GM18909 (cell line): ENCODE results near the gene ITGA6.

Experiments used
- ATAC-seq: cut with Tn5 transposase; IDR thresholded peaks from one replicate; pipeline ENCODE4 v1.9.1; 2021; ENCODE audit warnings: mild to moderate bottlenecking; ENCODE audit not compliant: unreplicated experiment, poor library complexity

ITGA6 gene

DNA sequence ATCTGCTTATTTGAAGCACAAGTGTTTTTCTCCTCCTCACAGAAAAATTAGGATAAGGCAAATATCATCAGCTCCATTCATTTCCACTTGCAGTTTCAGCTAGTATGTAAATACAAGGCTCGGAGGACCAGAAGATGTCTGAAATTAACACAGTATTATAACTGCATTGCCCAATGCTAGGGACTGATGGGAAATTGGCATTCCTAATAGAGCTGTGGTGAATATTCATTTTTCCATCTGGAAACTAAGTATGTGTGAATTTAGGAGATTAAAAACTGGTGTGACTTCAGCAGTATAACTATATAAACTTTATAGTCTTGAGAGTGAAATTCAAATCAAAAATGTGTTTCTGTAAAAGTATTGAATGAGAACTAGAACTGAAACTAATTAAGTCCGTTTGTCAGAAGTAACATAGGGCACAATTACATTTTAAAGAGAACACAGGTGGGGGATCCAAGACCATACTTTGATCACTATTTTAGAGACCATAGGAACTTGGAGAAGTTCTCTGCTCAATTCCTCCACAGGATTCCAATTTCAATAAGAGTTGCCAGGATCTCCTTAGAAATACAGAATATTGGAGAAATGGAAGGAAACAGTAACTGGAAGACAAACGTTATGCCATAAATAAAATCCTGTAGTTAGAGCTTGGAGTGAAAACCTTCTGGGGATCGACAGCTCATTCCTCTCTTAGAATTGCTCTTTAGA lies 12.1 kb upstream of the ITGA6 start:
- ATAC-seq: no peak

DNA sequence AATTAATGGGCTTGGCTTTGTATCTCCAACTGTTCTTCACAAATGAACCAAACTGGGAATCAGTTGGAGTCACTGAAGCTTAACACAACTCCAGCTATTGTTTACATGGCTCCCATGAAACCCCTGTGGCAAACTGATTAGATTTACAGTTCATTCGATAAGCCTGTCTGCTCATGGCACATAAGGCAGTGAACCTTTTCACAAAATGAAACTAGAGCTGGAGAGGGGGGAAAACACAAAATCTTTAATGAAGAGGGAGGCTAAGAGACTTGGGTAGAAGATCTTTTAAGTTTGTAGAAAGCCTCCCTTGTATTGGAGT lies 11.6 kb upstream of the ITGA6 start:
- ATAC-seq: no peak

DNA sequence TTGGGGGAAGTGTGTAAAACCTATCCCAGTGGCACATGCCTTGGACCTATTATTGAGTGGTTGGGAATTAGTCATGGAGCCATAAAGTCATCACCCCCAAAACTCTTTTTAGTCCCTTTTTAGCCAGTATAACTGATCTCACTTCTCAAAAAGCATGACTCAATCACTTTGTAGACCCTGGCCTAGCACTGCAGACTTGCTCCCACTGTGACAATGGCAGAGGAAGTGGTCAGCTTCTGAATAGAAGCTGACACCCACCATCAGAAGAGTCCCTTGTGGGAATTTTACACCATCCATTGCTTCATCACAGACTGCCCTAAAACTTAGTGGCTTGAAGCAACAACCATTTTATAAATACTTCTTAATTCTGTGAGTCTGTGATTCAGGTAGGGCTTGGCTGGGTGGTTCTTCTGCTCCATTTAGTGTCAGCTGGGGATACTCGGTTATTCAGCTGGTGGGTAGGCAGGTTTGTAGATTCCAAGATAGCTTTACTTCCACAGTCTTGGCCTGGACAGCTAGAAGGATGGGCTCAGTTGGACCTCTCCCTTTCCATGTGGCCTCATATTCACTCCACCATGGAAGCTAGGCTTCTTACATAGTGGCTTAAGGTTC lies 10.8 kb upstream of the ITGA6 start:
- no peak for ATAC-seq

DNA sequence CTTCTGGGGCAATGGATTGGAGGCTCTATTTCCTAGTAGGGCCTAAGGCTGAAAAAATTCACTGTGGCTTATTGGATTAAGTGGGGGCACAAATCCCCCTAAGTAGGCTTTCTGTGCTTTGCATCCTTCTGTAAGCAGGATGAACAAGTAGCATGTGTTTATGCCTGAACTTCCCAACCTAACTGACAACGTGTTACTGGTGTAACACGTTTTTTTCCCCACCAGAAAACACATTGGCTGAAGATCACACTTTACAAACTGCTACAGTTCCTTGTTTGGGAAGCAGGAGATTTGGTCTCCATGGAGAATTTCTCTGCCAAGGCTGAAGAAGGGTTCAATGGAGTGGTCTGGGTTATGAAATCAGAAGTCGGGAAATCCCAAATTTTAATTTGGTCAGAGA lies 7.2 kb upstream of the ITGA6 start:
- ATAC-seq: no peak

DNA sequence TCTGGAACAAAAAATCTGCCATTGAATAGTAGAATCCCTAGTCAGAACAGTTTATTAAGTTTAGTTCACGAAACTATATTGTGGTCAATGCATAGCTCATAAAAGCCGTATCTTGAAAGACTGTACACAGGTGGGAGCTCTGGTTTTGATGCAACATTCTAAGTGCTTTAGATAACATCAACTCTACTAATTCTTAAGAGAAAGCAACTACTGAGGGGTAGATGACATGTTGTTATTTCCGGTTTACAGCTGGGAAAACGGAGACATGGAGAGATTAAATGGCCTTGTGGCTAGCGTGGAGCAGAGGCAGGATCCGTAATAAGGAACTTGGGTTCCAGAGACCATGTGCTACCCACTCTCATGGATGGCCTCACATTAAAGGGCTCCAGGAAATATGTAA lies 4.2 kb upstream of the ITGA6 start:
- no peak for ATAC-seq

DNA sequence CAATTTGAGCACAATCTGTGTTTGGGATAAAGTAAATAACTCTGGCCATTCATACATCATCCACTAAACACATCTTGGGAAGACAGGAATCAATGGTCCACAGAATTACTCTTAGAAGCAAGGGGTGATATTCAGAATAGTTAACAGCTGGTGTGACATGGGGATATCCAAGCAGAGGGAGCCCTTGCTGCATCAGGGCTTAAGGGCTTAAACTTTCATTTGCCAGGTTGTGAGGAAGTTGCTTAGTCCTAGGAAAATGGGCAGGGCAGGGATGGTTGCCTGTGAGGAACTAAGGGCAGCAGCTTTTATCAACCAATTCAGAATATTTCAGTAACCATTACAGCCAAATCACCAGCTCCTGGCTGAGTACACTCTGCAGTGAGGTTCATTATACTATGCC lies 2.0 kb upstream of the ITGA6 start:
- no peak for ATAC-seq

DNA sequence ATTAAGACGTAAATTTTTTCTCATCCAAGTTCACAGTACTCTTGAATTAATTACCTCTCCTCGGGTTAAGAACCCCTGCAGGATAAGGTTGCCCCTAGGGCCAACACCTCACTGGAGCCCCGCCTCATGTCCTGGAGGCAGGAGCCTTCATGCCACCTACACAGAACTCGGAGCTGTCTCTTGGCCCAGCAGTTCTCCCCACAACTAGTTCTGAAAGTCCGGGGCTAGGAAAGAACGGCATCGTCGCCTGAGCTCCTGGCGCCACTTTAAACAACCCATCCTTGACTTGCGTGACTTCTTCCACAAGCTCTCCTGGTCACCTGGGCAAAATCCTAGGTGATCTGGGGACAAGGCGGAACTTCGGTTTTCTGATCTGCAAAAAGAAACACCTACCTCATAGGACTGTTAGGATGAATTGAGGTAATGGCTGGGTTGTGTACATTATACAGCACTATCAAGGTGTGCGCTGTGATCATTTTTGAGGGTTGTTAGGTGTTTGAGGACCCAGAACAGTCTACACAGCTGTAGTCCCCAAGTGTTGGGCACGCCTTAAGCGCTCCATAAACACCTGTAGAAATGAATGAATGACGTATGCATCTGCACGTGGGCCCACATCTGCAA lies 641 bp upstream of the ITGA6 start:
- peak; percentile 7 for ATAC-seq

DNA sequence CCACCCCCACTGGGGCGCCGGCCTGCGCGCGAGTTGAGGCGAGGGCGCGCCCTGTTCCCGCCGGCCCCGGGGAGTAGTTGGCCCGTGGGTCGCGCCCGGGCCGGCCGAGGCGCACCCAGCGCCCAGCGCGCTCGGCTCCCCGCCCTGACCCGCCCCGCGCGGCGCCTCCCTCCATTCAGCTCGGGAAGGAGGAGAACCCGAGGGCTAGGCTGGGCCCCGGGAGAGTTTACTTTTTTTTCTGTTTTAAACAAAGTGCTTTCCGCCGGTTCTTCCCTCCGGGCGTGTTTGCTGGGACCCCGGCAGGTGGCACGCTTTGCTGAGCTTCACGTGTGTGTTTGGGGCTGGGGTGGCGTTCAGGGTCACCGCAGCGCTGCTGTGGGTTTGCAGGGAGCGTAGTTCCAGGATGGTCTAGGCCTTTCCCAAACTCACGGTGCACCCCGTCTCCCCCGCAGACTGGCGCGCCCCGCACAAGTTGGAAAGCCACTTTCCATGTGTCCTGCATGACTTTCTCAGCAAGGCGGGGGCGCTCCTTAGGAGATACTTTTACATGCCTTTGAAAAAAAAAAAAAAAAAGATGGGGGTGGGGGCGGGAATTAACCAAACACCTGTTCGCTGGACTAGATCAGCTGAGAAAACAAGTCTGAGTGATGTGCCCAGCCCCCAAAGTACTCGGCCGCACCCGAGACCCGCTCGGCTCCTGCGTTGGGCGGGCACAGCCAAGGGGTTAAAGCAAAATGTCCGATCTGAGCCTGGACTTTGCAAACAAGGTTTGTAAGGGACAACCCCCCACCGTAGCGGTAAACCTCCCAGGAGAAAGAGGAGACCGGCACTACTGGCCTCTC lies 825 bp downstream of the ITGA6 start:
- peak; percentile 47 for ATAC-seq

DNA sequence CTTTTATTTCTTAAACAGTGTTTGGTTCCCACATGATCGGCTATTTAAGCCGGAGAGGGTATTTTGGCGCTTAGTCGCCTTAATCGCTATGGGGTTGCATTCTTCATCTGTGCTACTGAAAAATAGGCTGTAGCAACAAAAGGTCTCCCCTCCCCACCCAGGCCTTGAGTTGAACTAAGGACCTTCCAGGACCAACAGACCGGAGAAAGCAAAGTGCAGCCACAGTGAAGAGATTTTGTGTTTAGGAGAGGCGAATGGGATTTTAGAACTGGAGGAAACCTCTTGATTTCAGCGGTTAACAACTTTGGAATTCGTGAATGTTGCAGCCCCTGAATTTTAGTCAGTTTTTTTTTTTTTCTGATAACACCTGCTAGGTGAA lies 1.4 kb downstream of the ITGA6 start:
- ATAC-seq: no peak

DNA sequence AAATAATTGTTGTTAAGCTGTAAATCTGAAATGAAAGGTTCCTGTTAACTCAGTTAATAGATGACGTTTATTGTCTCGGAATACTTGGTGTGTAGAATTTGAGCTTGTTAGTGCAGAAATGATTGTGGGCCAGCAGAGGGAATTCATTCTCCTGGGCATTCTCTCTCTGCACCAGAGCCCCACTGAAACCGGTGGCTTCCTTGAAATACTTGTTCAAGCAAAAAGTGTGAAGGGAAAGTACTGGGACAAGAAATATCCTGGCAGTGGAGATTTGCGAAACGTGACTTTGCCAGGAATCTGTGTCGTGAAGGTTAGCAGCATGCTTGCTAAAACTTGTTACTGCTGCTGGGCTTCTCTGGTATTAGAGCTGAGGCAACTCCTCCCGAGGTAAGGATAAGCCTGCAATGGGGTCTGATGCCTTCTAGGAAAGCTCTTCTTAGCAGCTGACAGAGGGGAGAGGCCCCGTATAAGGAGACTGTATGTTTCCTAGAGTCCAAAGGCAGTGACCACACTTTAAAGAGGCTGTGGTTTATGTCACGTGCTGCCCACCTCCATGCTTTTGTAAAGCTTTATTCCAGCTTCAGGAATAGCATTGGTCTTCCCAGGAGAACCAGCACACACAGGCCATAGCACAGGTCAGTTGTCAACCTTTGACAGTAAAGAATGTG lies 2.0 kb downstream of the ITGA6 start:
- ATAC-seq: no peak

DNA sequence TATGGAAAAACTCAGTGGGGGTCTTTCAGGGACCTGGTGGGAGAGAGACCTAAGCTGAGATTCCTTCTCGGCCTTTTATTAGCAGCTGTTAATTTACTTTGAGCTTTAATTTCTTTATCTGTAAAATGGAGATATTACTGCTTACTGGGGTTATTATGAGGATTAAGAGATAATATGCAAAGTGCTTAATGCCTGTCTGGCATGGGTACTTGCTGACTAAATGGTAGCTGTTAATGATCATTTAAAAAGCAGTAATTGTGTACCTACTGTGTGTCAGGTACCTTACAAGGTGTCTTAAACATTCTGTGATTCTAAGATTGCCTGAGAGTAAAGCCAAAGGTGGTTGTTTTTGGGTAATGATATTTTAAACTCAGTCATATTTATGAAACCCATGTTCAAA lies 2.6 kb downstream of the ITGA6 start:
- ATAC-seq: no peak

DNA sequence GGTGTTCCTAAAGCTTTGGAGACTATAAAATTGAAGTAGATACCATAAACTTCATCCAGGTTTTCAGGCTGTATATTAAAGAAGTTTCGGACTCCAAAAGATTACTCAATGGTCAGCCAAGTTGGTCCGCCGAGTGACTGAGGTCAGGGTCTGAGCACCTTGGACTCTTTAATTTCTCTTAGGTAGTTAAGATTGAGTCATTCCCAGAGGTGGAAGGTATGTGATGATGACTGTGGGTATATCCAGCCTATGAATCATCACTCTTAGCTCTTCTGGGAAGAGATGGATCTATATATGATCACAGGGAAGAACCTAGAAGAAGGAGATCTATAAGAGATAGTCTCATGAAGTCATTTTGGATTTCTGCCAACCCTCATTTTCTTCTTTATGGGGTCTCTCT lies 3.3 kb downstream of the ITGA6 start:
- ATAC-seq: no peak

DNA sequence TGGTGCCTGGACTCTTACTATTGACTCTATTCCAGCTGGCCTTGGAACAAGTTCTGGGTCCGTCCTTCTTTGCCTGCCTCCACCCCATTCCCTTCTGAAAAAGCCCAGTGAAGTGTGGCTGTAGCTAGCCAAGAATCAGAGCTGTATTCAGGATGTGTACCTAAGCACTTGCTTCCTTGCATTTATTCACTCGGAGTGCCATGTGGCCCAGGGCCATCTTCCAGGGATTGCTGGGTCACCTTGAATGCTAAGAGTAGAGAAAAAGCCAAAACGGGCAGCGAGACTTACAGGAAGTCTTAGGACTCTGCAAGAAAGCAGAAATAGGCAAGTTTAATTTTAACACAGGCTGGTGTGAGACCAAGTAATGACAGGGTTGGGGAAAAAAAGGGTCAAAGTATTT lies 4.1 kb downstream of the ITGA6 start:
- ATAC-seq: no peak

DNA sequence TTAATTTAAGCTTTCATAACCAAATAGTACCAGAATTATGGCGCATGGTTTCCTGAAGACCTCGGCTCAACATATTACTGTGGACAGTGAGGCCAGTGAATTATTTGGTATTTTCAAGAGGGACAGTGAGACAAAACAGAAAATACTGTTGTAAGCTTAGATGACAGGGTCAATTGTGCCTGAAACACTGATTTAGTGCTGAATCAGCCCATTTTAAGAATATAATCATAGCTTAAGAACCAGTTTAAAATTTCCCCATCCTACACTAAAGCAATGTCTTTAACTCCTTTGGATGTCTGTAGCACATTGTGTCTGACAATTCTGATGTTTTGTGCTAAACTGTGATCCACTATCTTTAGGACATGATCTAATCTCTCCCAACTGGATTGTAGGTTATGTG lies 4.6 kb downstream of the ITGA6 start:
- no peak for ATAC-seq

DNA sequence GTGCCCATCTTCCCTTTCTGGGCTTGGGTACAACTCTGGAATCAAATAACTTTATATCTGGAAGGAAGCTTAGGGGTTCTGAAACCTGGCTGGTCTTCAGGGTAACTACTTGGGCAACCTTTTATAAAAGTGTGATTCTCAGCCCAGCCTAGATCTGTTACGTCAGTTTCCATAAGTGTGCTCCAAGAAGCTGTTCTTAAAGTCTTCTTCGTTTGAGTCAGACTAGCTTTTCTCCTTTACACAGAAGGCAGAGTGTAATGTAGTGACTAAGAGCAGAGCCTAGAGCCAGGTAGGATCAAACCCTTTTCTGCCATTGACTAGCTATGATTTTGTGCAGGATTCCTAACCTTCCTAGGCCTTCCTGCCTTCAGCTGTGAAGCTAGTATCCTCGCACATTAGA lies 5.8 kb downstream of the ITGA6 start:
- no peak for ATAC-seq

DNA sequence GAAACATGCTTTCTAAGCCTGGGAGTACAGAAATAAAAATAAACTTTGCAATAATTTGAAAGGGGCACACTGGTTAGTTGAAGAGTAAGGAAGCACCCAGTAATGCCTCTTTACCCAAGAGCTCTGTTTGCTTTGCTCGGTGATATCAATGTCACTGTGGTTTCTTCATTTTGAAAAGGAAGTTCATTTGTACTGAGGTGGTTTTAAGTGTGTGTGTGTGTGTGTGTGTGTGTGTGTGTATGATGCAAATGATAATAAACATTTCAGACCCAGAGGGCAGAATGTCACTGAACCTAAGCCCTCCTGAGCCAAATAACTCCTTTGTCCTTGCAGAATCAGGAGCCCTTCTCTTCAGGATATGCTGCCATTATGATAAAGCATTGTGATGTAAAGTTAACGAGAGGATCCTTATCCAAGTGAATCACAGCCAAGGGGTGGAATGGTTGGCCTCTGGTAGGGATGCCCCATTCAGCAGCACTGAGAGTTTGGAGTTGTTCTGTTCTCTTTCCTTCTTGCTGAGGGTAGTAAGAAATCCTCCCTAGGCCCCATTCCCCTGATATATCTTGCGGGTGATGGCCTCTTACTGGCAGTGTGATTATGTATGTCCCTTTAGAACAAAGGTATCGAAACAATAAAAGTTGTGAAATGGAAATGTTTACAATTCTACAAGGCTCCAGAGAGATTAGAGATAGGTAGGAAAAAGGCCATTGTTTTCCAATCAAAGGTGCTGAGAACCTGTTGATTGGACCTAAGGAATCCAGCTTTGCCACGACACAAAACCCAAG lies 7.6 kb downstream of the ITGA6 start:
- no peak for ATAC-seq

DNA sequence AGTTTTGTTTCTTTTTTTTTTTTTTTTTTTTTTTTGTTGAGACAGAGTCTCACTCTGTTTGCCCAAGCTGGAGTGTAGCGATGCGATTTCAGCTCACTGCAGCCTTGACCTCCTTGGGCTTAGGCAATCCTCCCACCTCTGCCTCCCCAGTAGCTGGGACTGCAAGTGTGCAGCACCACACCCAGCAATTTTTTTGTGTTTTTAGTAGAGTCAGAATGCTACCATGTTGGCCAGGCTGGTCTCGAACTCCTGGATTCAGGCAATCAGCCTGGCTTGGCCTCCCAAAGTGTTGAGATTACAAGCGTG lies 8.2 kb downstream of the ITGA6 start:
- ATAC-seq: no peak

DNA sequence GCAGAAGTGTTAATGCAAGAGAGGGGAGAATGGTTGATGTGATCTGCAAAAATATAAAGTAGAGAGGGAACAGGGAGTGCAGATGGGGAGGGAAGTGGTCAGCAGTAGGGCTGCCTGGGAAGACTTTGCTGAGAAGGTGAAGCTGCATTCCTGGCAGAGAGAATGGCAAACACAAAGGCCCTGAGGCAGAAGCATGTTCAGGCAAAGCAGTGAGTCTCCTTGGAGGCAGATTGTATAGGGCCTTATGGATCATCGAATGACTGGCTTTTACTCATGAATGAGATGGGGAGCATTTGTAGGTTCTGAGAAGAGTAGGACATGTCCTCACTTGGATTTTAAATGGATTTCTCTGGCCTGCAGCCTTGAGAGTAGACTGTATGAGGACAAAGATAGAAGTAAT lies 9.5 kb downstream of the ITGA6 start:
- no peak for ATAC-seq

DNA sequence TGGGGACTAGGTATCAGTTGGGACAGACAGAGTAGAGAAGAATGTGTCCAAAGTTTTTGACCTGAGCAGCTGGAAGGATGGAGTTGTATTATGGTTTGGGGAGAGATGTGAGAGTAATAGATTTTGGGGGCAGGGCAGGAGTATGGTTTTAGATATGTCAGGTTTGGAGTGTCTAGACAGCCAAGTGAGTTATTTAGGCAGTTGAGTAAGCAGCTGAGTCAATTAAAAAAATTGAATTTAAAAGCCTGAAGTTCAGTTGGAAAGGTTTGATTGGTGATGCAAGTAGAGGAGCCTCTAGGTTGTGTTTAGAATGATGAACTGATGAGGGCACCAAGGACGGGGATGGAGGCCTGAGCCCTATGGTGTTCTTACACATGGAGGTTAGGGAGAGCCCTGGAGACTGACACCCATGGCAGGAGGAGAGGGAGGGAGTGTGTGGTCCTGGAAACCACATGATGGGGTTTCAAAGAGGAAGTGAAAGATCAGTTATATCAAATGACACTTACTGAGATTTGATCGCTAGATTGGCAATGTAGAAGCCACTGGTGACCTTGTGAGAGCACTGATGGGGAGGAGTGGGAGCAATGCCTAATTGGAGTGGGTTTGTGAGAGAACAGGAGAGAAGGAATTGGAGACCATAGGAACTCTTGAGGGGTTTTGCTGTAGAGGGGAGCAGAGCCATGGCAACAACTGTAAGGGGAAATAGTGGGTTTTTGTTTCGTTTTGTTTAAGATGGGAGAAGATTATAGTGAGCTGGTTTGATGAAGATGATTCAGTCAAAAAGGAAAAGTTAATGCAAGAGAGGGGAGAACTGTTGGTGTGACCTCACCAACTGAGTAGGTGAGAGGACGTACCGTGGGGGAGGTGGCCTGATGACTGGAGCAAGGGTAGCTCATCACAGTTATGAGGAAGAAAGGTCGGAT lies 10.3 kb downstream of the ITGA6 start:
- ATAC-seq: peak; percentile 69
